Renal pelvis (tissue), 4 donors: ENCODE measurements around the gene DHCR7. TPM values are rescaled to one million over a fixed set of nuclear protein-coding genes. Genes with fewer than 3 reads are reported as not detected.

Experiments used
- DNase-seq: peaks from one replicate; pipeline ENCODE4 v3.0.0-alpha.2; 2013
- polyA plus RNA-seq, 3 donors: library from polyadenylated mRNA; unstranded; fragments of 120-200 nt; gene quantifications; one replicate each; pipeline ENCODE4 v1.2.1, GENCODE V29; 2013; ENCODE audit not compliant: insufficient read length in 3 of 3

DHCR7 gene
- polyA plus RNA-seq, 3 donors, result 43.7 to 49.4 (median 46.0) TPM

- DNase-seq, result no peak
These were observed 60.2 kb downstream of the DHCR7 start for GRCh38 chr11:71387784-71388636.

GRCh38 chr11:71387200-71387599 lies 61.0 kb downstream of the DHCR7 start:
- DNase-seq, result no peak

GRCh38 chr11:71386202-71386601 lies 62.0 kb downstream of the DHCR7 start:
- DNase-seq, result peak; percentile 38

- DNase-seq, result no peak
These were observed 63.1 kb downstream of the DHCR7 start for GRCh38 chr11:71385091-71385490.

- no peak for DNase-seq
These were observed 63.6 kb downstream of the DHCR7 start for GRCh38 chr11:71384561-71384960.

Other genes starting within 250 kb of the DHCR7 start
- 10 to 100 TPM; 26.2 to 42.9 (median 41.0) TPM for gene SHANK2, start 195.8 kb downstream of the DHCR7 start, polyA plus RNA-seq
- gene NADSYN1, start 4.8 kb upstream of the DHCR7 start, polyA plus RNA-seq, result 10 to 100 TPM; 41.8 to 60.3 (median 59.6) TPM
- under 1 TPM in 2 of 3 donors, not detected in 1; 0.18 to 0.21 TPM for gene KRTAP5-7, start 78.9 kb upstream of the DHCR7 start, polyA plus RNA-seq
- gene KRTAP5-8, start 89.6 kb upstream of the DHCR7 start, polyA plus RNA-seq, result 1 to 10 TPM in 1 of 3 donors, under 1 TPM in 2; 0.26 to 1.3 (median 0.71) TPM
- 1 to 10 TPM in 1 of 3 donors, under 1 TPM in 2; 0.26 to 1.0 (median 0.64) TPM for gene KRTAP5-9, start 100.0 kb upstream of the DHCR7 start, polyA plus RNA-seq
- gene KRTAP5-10, start 117.2 kb upstream of the DHCR7 start, polyA plus RNA-seq, result under 1 TPM in 2 of 3 donors, not detected in 1; 0.10 to 0.22 TPM
- under 1 TPM in 2 of 3 donors, not detected in 1; 0.27 to 0.83 TPM for gene KRTAP5-11, start 134.5 kb upstream of the DHCR7 start, polyA plus RNA-seq